GM18526 (cell line): ENCODE measurements around the gene ARMC2.

ENCODE experiments used
- POLR2A ChIP-seq: IDR thresholded peaks from 3 replicates; pipeline ENCODE4 v1.6.1; 2011; ENCODE audit not compliant: insufficient read length; ENCODE audit errors: extremely low read depth

The ARMC2 gene, protein sequence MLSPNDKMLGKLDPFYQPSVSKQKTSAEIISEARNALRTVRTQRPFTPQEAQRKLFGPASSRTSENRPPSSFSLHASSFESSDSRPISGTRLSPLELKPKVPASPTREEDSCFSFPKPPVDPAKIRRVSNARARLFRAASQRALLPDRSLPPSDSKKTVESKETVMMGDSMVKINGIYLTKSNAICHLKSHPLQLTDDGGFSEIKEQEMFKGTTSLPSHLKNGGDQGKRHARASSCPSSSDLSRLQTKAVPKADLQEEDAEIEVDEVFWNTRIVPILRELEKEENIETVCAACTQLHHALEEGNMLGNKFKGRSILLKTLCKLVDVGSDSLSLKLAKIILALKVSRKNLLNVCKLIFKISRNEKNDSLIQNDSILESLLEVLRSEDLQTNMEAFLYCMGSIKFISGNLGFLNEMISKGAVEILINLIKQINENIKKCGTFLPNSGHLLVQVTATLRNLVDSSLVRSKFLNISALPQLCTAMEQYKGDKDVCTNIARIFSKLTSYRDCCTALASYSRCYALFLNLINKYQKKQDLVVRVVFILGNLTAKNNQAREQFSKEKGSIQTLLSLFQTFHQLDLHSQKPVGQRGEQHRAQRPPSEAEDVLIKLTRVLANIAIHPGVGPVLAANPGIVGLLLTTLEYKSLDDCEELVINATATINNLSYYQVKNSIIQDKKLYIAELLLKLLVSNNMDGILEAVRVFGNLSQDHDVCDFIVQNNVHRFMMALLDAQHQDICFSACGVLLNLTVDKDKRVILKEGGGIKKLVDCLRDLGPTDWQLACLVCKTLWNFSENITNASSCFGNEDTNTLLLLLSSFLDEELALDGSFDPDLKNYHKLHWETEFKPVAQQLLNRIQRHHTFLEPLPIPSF

GRCh38 chr6:108848116-108848868, at the start of gene ARMC2:
Gene ARMC2, plus strand, starts transcription at chr6:108848422. Its CDS starts 5,846 bp downstream, at chr6:108854268.
- TF ChIP-seq POLR2A: no peak

DNA sequence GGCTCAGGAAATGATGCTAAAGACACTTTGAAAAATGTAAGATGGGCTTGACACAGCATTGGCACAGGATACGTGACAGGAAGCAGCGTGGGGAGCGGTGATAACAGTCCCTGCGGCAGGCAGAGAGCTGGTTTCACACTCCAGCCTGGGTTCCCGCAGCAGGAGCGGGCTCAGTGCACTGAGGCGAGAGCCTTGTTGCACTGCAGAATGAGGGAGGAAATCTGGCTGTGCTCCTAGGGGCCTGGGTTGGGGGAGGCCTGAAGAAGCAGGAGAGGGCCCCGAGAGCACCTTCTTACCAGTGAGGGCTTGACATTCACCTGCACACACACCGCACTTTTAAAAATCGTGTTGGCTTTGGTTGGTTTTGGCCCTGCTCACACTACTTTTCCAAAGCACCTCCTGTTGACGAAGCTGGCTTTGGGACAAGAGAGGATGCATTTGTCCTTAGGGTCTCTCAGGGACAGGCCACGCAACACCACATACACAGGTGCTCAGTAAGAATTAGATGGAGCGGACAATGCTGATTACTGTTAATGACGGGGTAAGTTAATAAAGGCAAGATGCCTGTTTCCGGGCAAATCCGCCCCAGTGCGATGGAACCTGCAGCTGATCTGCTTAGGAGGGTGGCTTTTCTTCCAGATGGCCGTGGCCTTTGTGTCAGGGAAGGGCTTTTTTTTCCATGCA, 49.4 kb upstream of the ARMC2 start:
- no peak for TF ChIP-seq POLR2A

- TF ChIP-seq POLR2A: no peak
These were observed 48.9 kb upstream of the ARMC2 start for GRCh38 chr6:108799354-108799717.

GRCh38 chr6:108799791-108800190, 48.4 kb upstream of the ARMC2 start:
- TF ChIP-seq POLR2A: no peak

DNA sequence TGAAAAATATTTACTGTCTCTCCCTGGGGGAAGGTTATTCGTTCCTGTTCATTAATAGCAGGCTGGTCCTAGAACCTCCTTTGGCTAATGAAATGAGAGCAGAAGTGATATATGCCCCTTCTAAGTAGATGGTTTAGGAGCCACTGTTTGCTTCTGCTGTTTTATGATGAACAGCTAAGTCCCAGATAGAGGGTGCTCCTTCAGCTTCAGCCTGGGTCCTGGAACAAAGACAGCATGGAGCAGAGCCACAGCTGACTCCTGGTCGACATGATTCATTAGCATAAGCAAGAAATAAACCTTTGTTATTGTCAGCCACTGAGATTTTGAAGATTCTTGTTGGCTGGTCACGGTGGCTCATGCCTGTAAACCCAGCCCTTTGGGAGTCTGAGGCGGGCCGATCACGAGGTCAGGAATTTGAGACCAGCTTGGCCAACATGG, 47.8 kb upstream of the ARMC2 start:
- TF ChIP-seq POLR2A: no peak

DNA sequence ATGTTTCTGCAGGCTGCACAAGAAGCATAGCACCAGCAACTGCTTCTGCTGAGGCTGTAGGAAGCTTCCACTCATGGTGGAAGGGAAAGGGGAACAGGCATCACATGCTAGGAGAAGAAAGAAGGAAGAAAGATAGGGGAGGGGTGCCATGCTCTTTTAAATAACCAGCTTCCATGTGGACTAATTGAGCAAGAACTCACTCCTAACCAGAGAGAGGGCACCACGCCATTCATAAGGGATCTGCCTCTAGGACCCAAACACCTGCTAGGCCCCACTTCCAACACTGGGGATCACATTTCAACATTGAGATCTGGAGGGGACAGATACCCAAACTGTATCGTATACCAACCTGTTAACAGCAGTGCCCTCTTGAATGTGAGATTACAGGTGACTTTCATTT, 46.9 kb upstream of the ARMC2 start:
- no peak for TF ChIP-seq POLR2A

DNA sequence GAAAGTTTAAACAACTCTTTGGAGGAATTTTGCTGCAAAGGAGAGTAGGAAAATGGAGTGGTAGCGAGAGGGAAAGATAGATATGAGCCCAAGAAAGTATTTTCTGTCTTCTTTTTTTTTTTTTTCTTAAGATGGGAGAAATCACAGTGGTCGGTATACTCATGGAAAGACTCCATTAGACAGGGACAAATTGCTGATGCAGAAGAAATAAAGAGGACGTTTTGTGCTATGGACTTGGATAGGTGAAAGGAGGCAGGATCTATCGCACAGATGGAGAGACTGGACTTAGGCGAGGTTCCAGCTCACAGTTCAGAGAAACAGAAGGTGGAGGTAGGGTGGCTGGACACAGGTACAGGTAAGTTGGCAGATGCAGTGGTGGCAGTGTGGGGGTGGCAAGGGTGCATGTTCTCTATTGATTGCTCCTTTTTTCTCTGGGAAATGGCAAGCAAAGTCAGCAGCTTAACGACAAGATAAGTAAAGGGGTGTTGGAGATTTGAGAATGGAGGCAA, 44.2 kb upstream of the ARMC2 start:
- no peak for TF ChIP-seq POLR2A

DNA sequence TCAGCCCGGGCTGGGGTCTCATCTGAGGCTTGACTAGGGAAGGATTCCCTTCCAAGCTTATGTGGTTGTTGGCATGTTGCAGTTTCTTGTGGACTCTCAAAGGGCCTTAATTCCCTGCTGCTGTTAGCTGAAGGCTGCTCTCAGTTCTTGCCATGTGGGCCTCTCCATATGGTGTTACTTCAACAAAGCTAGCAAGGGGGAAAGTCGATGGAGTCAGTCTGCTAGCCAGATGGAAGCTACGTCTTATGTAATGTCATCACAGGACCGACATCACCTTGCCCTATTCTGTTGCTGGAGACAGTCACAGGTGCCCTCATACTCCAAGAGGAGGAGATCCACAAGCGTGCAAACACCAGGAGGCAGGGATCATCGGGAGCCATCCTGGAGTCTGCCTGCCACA, 43.3 kb upstream of the ARMC2 start:
- TF ChIP-seq POLR2A: no peak

DNA sequence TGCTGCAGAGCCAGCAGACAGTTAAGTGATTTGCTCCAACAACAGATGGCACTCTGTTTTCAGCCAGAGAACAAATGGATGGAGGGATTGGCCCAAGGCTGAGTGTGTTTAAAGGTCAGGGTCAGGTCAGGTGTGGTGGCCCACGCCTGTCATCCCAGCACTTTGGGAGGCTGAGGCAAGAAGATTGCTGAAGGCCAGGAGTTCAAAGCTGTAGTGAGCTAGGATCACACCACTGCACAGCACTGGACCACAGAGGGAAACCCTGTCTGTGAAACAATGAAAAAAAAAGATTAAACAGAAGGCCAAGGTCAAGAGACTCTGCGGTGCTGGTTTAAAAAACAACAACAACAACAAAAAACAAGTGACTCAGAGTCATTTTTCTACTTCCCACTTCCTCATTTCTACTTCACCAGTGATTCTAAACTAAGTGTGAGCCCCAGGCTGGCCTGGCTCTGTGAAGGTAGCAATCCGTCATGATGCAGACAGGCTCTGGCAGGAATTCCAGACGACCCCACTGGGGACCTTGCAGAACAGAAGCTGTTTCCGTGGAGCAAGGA, 42.5 kb upstream of the ARMC2 start:
- TF ChIP-seq POLR2A: no peak

DNA sequence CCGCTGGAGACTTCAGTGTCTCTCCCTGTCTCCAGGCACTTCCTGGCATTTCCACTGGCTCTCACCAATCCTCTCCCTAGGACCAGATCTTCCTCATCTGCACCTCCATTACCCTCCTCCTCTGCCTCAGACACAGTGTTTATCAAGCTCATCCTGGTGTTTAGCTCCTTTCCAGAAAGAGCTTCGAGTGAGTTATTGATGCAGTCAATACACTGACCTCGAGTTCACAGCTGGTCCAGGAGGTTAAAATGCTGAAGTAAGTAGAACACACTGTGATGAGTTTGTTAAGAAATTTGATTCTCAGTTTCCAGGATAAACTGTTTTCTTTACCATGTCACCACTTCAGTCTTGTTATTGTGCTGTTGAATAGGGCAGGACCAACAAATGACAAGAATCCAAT, 42.1 kb upstream of the ARMC2 start:
- TF ChIP-seq POLR2A: no peak

DNA sequence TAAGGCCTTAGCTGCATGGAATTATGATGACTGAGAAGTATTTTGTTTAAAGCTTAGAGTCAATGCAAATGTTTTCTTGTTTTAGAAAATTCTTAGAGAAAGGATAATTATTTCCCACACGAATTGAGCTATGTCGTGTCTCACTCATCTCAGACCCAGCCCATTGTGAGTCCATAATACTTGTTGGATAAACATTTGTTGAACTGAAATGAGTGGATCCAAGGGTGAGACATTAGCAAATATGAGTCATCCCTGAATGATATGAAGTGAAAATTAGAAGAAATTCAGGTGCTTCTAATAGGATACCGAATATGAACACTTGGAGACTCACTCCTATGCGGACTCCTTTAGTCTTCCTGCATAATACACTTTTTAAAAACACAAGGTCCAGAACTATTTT, 41.6 kb upstream of the ARMC2 start:
- TF ChIP-seq POLR2A: no peak

DNA sequence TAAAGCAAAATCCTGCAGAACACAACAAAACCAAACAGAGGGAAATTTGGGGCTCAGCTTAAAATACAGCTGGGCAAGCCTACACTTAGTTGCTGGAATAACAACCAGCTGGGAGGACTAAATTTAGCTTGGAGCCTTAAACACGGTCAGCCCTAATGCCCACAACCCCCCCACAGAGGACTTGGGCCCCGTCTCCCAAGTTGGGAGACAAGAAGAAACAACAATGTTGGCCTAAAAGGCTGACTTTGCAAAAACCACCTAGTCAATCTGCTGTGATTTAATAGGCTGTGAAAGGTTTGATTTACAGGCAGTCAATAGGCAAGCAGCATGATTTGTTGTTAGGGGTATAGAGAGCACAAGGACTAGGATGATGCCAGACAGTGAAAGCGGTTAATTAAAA, 40.3 kb upstream of the ARMC2 start:
- no peak for TF ChIP-seq POLR2A

GRCh38 chr6:108809211-108809610, 39.0 kb upstream of the ARMC2 start:
- no peak for TF ChIP-seq POLR2A

DNA sequence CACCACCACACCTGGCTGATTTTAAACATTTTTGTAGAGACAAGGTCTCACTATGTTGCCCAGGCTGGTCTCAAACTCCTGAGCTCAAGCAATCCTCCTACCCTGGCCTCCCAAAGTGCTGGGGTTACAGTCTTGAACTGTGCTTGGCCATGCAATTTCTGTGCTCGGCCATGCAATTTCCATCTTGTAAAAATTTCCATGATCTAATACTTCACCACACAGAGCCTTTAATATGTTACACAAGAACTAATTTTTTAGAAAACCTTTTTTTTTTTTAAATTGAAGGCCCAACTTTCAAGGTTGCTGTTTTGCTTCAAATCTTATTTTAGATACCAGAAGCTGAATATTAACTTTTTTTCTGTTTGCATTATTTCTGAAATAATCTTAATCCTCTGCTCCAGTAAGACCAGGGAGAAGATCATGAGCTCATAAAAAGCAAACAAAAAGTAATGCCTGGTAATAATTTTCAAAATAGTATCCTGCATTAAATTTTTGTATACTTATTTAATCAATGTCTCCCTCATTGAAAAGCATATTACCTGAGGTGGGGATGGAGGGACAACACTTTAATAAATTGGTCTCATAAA, 38.1 kb upstream of the ARMC2 start:
- TF ChIP-seq POLR2A: no peak
